ENCODE data around the gene ADAD2.

DNA sequence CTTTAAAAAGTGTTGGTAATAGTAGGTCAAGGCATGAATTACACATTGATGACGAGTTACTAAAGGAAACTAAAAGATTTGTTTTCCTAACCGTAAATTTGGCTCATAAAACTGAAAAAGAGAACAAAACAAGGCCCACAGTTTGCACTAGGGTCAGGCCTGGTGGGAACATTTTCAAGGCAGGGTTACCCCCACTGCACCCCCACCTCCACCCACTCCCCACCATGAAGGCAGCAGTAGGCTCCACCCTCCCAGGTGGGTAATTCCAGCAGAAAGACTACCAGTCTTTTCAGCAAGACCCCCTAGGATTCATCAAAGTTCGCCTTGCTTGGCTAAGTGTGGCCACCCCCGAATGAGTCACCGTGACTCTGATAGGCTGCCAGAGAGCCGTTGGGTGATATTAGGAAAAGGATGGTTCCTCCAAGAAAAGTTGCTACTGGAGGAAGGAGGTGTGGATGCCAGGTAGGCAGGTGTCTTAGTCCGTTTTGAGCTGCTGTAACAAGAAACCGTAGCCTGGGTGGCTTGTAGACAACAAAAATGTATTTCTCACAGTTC lies 37.2 kb upstream of the ADAD2 start:
- TF ChIP-seq, protein P1, sequence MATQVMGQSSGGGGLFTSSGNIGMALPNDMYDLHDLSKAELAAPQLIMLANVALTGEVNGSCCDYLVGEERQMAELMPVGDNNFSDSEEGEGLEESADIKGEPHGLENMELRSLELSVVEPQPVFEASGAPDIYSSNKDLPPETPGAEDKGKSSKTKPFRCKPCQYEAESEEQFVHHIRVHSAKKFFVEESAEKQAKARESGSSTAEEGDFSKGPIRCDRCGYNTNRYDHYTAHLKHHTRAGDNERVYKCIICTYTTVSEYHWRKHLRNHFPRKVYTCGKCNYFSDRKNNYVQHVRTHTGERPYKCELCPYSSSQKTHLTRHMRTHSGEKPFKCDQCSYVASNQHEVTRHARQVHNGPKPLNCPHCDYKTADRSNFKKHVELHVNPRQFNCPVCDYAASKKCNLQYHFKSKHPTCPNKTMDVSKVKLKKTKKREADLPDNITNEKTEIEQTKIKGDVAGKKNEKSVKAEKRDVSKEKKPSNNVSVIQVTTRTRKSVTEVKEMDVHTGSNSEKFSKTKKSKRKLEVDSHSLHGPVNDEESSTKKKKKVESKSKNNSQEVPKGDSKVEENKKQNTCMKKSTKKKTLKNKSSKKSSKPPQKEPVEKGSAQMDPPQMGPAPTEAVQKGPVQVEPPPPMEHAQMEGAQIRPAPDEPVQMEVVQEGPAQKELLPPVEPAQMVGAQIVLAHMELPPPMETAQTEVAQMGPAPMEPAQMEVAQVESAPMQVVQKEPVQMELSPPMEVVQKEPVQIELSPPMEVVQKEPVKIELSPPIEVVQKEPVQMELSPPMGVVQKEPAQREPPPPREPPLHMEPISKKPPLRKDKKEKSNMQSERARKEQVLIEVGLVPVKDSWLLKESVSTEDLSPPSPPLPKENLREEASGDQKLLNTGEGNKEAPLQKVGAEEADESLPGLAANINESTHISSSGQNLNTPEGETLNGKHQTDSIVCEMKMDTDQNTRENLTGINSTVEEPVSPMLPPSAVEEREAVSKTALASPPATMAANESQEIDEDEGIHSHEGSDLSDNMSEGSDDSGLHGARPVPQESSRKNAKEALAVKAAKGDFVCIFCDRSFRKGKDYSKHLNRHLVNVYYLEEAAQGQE (IDR thresholded peaks at IDR 0.05; ENCODE audit: insufficient read depth in 1 of 2, low read depth in 2 of 2, low read length in 2 of 2), result no peak
- TF ChIP-seq TAF1 (IDR thresholded peaks at IDR 0.05; ENCODE audit: borderline replicate concordance, insufficient read depth, low read length) (no peak), POLR2AphosphoS5 (IDR thresholded peaks at IDR 0.05; ENCODE audit: low read depth, low read length) (no peak), SIN3A (IDR thresholded peaks at IDR 0.05; ENCODE audit: borderline replicate concordance, insufficient read depth, low read length) (no peak)

Measured in PFSK-1 (cell line).